ENCODE measurements around the gene KRTAP4-9.
"Not testable (repeated sequence)": the region's sequence is repeated elsewhere in the genome, so short reads cannot be mapped to it uniquely, and the experiment has no call there.

Gene KRTAP4-9

DNA sequence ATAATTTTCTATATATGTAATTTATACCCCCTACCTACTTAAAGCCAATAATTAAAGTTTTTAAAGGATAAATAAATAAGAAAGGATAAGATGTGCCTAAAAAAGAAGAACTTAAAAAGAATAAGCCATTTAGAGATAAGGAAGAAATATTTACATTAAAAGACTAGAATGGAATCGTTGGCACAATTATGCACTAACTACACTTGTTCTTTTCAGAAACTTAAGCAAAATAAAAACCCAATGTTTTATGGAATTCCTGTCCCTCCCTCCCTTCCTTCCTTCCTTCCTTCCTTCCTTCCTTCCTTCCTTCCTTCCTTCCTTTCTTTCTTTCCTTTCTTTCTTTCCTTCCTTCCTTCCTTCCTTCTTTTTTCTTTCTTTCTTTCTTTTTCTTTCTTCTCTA is 39.7 kb downstream of the KRTAP4-9 start:
- Histone ChIP-seq H3K27ac (replicated peaks) (no peak overlapping the region), H3K4me3 (replicated peaks; ENCODE audit: insufficient read depth, low read length) (no peak overlapping the region), H3K27me3 (ENCODE audit: insufficient read depth, poor library complexity, severe bottlenecking) (no peaks in the 10 kb centered on the region)
- no peak for DNase-seq (ENCODE audit: low read depth in 1 of 2, low spot score in 1 of 2)
- TF ChIP-seq POLR2AphosphoS5 (IDR thresholded peaks at IDR 0.05; ENCODE audit: low read depth) (no peak), GABPA (IDR thresholded peaks at IDR 0.05; ENCODE audit: low read depth) (no peak), SPI1 (IDR thresholded peaks at IDR 0.05; ENCODE audit: borderline replicate concordance, low read depth) (no peak)
- TF ChIP-seq, protein P1, sequence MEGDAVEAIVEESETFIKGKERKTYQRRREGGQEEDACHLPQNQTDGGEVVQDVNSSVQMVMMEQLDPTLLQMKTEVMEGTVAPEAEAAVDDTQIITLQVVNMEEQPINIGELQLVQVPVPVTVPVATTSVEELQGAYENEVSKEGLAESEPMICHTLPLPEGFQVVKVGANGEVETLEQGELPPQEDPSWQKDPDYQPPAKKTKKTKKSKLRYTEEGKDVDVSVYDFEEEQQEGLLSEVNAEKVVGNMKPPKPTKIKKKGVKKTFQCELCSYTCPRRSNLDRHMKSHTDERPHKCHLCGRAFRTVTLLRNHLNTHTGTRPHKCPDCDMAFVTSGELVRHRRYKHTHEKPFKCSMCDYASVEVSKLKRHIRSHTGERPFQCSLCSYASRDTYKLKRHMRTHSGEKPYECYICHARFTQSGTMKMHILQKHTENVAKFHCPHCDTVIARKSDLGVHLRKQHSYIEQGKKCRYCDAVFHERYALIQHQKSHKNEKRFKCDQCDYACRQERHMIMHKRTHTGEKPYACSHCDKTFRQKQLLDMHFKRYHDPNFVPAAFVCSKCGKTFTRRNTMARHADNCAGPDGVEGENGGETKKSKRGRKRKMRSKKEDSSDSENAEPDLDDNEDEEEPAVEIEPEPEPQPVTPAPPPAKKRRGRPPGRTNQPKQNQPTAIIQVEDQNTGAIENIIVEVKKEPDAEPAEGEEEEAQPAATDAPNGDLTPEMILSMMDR (IDR thresholded peaks at IDR 0.05; ENCODE audit: insufficient read depth, low read length): no peak
- TF ChIP-seq, protein P2, sequence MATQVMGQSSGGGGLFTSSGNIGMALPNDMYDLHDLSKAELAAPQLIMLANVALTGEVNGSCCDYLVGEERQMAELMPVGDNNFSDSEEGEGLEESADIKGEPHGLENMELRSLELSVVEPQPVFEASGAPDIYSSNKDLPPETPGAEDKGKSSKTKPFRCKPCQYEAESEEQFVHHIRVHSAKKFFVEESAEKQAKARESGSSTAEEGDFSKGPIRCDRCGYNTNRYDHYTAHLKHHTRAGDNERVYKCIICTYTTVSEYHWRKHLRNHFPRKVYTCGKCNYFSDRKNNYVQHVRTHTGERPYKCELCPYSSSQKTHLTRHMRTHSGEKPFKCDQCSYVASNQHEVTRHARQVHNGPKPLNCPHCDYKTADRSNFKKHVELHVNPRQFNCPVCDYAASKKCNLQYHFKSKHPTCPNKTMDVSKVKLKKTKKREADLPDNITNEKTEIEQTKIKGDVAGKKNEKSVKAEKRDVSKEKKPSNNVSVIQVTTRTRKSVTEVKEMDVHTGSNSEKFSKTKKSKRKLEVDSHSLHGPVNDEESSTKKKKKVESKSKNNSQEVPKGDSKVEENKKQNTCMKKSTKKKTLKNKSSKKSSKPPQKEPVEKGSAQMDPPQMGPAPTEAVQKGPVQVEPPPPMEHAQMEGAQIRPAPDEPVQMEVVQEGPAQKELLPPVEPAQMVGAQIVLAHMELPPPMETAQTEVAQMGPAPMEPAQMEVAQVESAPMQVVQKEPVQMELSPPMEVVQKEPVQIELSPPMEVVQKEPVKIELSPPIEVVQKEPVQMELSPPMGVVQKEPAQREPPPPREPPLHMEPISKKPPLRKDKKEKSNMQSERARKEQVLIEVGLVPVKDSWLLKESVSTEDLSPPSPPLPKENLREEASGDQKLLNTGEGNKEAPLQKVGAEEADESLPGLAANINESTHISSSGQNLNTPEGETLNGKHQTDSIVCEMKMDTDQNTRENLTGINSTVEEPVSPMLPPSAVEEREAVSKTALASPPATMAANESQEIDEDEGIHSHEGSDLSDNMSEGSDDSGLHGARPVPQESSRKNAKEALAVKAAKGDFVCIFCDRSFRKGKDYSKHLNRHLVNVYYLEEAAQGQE (IDR thresholded peaks at IDR 0.05; ENCODE audit: insufficient replicate concordance, low read depth): no peak

DNA sequence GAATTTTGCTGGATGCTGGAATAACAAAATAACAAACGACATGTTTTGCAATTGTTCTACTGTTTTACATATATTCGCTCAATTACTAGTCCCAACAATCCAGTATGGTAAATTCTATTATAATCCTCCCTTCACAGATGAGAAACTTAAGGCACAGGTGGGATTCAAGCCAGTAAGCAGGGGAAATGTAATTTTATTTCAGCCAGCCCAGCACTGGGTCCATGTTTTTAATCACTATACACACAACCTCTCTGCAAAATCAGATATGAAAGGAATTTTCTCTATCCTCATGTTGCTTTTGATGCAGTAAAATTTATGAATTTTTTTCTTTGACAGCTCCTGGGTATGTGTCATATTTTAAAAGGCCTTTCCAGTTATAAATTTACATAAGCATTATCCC is 40.1 kb downstream of the KRTAP4-9 start:
- Histone ChIP-seq H3K27ac (replicated peaks) (no peak overlapping the region), H3K27me3 (ENCODE audit: insufficient read depth, poor library complexity, severe bottlenecking) (no peaks in the 10 kb centered on the region), H3K4me3 (replicated peaks; ENCODE audit: insufficient read depth, low read length) (no peak overlapping the region)
- TF ChIP-seq, protein P2 (IDR thresholded peaks at IDR 0.05; ENCODE audit: insufficient replicate concordance, low read depth): no peak
- TF ChIP-seq SPI1 (IDR thresholded peaks at IDR 0.05; ENCODE audit: borderline replicate concordance, low read depth) (no peak), POLR2AphosphoS5 (IDR thresholded peaks at IDR 0.05; ENCODE audit: low read depth) (no peak), GABPA (IDR thresholded peaks at IDR 0.05; ENCODE audit: low read depth) (no peak)
- TF ChIP-seq, protein P1 (IDR thresholded peaks at IDR 0.05; ENCODE audit: insufficient read depth, low read length): no peak
- no peak for DNase-seq (ENCODE audit: low read depth in 1 of 2, low spot score in 1 of 2)

DNA sequence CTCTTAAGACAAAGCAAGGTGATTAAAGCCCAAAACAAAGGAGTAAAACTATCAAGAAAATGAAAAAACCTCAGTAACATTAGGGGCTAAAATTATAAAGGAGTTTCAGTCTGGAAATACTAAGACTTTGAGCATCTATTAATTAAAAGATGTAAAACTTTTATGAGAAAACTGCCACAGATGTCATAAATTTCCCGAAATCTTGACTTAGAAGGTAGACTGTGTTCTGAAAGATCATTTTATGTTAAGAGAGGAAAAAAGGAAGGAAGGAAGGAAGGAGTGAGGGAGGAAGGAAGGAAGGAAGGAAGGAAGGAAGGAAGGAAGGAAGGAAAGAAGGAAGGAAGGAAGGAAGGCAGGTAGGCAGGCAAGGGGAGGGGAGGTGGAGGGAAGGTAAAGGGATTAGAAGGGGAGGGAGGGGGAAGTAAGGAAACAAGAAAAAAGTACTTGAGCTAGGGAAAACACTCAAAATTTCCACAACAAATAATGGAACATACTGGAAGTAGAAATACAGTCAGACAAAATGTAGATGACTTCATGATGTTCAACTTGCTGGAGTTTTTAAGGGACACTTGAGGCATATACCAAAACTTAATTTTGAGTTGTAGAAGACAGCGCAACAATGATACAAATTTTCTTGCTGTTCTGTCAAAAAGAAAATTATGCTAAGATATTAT is 42.5 kb downstream of the KRTAP4-9 start:
- TF ChIP-seq GABPA (IDR thresholded peaks at IDR 0.05; ENCODE audit: low read depth) (no peak), SPI1 (IDR thresholded peaks at IDR 0.05; ENCODE audit: borderline replicate concordance, low read depth) (no peak), POLR2AphosphoS5 (IDR thresholded peaks at IDR 0.05; ENCODE audit: low read depth) (no peak)
- TF ChIP-seq, protein P2 (IDR thresholded peaks at IDR 0.05; ENCODE audit: insufficient replicate concordance, low read depth): no peak
- TF ChIP-seq, protein P1 (IDR thresholded peaks at IDR 0.05; ENCODE audit: insufficient read depth, low read length): no peak
- Histone ChIP-seq H3K27ac (replicated peaks) (no peak overlapping the region), H3K4me3 (replicated peaks; ENCODE audit: insufficient read depth, low read length) (no peak overlapping the region), H3K27me3 (ENCODE audit: insufficient read depth, poor library complexity, severe bottlenecking) (peaks cover 2% of the 10 kb centered on the region)
- no peak for DNase-seq (ENCODE audit: low read depth in 1 of 2, low spot score in 1 of 2)

DNA sequence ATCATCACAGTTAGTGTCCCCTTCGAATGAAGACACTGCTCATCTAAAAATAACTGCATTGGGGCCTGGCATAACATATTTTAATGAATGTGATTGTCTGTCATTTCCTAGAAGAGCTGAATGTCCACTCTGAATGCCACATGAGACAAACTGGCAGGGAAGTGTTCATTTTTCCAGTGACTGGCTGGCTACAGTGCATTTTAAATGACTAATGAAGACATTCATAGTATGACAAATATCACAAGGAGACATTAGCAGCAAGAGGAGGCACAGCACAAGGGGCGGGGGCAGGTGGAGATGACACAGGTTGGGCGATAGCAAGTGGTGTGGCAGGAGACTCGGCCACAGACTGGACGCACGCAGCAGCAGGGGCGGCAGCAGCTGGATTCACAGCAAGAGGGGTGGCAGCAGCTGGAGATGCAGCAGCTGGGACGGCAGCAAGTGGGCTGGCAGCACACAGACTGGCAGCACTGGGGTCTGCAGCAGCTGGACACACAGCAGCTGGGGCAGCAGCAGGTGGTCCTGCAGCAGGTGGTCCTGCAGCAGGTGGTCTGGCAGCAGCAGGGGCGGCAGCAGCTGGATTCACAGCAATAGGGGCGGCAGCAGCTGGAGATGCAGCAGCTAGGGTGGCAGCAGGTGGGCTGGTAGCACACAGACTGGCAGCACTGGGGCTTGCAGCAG is 43.9 kb downstream of the KRTAP4-9 start:
- not testable (repeated sequence) for DNase-seq (ENCODE audit: low read depth in 1 of 2, low spot score in 1 of 2); H3K4me3 ChIP-seq (replicated peaks; ENCODE audit: insufficient read depth, low read length); H3K27me3 ChIP-seq (ENCODE audit: insufficient read depth, poor library complexity, severe bottlenecking); H3K27ac ChIP-seq (replicated peaks)

Data from HL-60 (cell line).